Large intestine (tissue), 3 donors: ENCODE measurements around the gene DYSF. TPM values are rescaled to one million over a fixed set of nuclear protein-coding genes. Genes with fewer than 3 reads are reported as not detected.

Source experiments
- DNase-seq, 2 donors: peaks; one replicate each; pipeline versions ENCODE4 v3.0.0 to v3.0.0-alpha.2; 2013
- H3K27ac ChIP-seq: one replicate; pipeline ENCODE4 v1.5.1; 2013; ENCODE audit warnings: low read length
- H3K27me3 ChIP-seq: 2 replicates; pipeline ENCODE4 v1.6.1; 2013; ENCODE audit warnings: low read length; ENCODE audit not compliant: control insufficient read depth, insufficient read depth
- H3K36me3 ChIP-seq: 2 replicates; pipeline ENCODE4 v1.6.1; 2013; ENCODE audit warnings: low read length; ENCODE audit not compliant: control insufficient read depth, insufficient read depth
- H3K4me1 ChIP-seq: one replicate; pipeline ENCODE4 v1.6.1; 2013; ENCODE audit warnings: low read length; ENCODE audit not compliant: control insufficient read depth, insufficient read depth
- H3K4me3 ChIP-seq: one replicate; pipeline ENCODE4 v1.5.1; 2013; ENCODE audit warnings: low read length
- H3K9me3 ChIP-seq: one replicate; pipeline ENCODE4 v1.6.1; 2013; ENCODE audit warnings: mild to moderate bottlenecking, low read depth, low read length, moderate library complexity; ENCODE audit not compliant: control insufficient read depth
- WGBS: methylation state at CpG from one replicate; pipeline ENCODE4 v1.1.5; 2013; ENCODE audit warnings: low lambda C conversion rate; ENCODE audit not compliant: insufficient coverage; 5-methylcytosine and 5-hydroxymethylcytosine counted together
- polyA plus RNA-seq: library from polyadenylated mRNA; unstranded; fragments of 120-200 nt; gene quantifications from one replicate; pipeline ENCODE4 v1.2.1, GENCODE V29; 2013

DYSF gene
- polyA plus RNA-seq, 1 donor: 6.3 TPM

DNA sequence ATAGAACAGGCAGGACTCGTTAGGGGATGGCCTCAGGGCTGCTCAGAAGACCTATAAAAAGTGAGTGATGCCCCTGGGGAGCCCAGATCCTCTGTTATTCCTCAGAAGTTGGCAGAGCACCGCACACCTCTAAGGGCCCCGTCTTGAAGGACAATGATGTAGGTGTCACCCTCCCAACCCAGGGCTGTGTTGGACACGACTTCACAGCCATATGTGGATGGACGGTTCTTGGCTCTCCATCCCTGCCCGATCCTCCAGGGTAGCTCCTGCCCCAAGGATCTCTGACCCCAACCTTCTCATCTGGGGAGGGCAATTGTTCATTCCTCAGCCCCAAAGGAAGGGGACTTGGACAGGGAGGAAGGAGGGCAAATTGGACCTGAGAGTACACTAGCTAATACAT lies 246.1 kb downstream of the DYSF start:
- whole genome bisulfite sequencing: 60% methylated on average over 1 of the region's 6 CpGs

GRCh38 chr2:71700041-71700657 lies 246.8 kb downstream of the DYSF start:
- Histone ChIP-seq H3K27ac (no peak overlapping the region), H3K36me3 (no peaks in the 10 kb centered on the region), H3K27me3 (no peaks in the 10 kb centered on the region), H3K4me1 (no peaks in the 10 kb centered on the region), H3K4me3 (no peak overlapping the region), H3K9me3 (no peaks in the 10 kb centered on the region)
- no peak for DNase-seq
- WGBS: no CpG with 5 or more reads among the region's 11 CpGs

More for the DNA sequence above, 246.1 kb downstream of the DYSF start:
- Histone ChIP-seq H3K4me1 (no peaks in the 10 kb centered on the region), H3K36me3 (no peaks in the 10 kb centered on the region), H3K27me3 (no peaks in the 10 kb centered on the region), H3K27ac (no peak overlapping the region), H3K4me3 (no peak overlapping the region), H3K9me3 (no peaks in the 10 kb centered on the region)
- no peak for DNase-seq

DNA sequence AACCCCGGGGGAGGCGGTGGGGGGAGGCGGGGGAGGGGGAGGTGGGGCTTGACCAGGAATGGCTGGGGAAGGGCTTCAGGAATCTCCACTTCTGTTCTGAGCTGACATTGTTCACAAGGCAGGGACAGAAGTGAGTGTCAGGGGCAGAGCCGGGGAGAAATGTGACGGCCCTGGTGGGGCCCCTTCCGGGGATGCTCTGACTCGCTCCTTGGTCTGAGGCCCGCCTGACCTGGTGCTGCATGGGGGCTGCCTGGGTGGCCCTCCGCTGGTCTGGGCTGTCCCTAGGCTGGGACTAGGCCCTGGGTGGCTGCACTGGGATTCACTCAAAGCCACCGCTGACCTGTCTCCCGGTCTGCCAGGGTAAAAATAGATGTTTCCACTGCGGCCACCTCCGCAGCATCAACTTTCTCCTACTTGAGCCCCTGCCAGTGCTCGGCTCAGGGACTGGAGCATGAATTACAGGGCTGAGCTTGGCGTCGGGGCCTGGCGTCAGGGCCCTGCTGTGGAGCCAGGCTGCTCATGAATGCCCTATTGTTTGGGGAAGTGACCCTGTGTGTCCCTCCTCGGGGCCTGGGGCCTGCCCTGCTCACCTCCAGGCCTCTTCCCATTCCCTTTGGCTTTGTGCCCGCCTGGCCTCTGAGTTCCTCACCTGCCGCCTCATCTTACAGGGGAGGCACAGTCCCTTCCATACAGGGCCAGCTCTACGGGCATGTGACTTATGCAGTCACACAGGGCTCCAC lies 247.5 kb downstream of the DYSF start:
- no peaks in the 10 kb centered on the region for H3K27me3 ChIP-seq
- H3K27ac ChIP-seq: no peak overlapping the region
- DNase-seq: no peak
- H3K4me3 ChIP-seq: no peak overlapping the region
- no peaks in the 10 kb centered on the region for H3K9me3 ChIP-seq
- no peaks in the 10 kb centered on the region for H3K4me1 ChIP-seq
- WGBS: no CpG with 5 or more reads among the region's 21 CpGs
- no peaks in the 10 kb centered on the region for H3K36me3 ChIP-seq

DNA sequence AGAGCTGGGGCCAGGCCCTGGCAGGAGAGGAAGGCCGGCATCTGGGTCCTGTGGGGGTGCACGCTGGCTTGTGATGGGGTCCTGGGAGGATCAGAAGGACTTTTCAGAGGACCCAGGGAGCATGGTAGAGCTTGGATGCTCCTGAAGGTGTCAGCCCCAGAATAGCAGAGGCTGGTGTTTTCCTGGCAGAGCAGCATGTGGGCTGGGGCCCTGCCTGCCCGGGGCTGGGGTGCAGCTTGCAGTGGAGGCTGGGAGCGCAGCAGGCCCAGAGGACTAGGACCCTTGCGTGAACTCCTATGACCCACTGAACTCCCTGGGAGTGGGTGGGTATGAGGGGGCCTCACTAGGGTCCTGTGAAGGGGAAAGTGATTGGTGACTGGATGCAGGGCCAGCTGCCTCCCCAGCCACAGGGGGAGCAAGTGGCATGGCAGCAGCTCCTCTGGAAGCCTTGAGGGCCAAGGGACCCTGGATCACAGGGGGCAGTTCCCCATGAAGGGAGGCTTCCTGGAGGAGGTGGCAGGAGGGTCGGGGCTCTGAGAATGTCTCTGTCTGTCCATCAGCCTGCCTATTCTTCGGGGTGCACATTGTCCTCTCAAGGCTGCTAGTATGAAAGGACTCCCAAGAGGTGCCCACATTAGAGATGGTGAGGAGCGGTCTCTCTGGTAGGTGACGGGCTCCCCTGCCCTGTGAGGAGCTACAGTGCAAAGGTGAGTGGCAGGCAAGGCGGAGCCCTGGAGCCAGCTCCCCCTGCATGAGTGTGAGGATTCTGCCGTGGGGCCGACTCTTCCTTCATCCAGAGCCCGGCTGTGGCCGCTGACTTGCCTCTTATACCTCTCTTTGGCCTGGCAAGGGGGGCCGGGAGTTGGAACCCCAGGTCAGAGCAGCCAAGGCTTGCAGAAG lies 249.0 kb downstream of the DYSF start:
- H3K4me3 ChIP-seq: no peak overlapping the region
- H3K27me3 ChIP-seq: no peaks in the 10 kb centered on the region
- H3K27ac ChIP-seq: no peak overlapping the region
- no peak for DNase-seq
- no peaks in the 10 kb centered on the region for H3K4me1 ChIP-seq
- no peaks in the 10 kb centered on the region for H3K36me3 ChIP-seq
- no CpG with 5 or more reads among the region's 15 CpGs for WGBS
- no peaks in the 10 kb centered on the region for H3K9me3 ChIP-seq

- DNase-seq: no peak
- no peaks in the 10 kb centered on the region for H3K36me3 ChIP-seq
- H3K9me3 ChIP-seq: no peaks in the 10 kb centered on the region
- no peak overlapping the region for H3K27ac ChIP-seq
- WGBS: no CpG with 5 or more reads among the region's 13 CpGs
- H3K27me3 ChIP-seq: no peaks in the 10 kb centered on the region
- no peak overlapping the region for H3K4me3 ChIP-seq
- H3K4me1 ChIP-seq: no peaks in the 10 kb centered on the region
Measured at GRCh38 chr2:71702971-71703898, 249.9 kb downstream of the DYSF start.

- Histone ChIP-seq H3K4me3 (no peak overlapping the region), H3K36me3 (no peaks in the 10 kb centered on the region), H3K27ac (no peak overlapping the region), H3K4me1 (no peaks in the 10 kb centered on the region), H3K27me3 (no peaks in the 10 kb centered on the region), H3K9me3 (no peaks in the 10 kb centered on the region)
- WGBS: no CpG with 5 or more reads among the region's 9 CpGs
- DNase-seq: no peak
Measured at GRCh38 chr2:71704131-71704561, 250.8 kb downstream of the DYSF start.

DNA sequence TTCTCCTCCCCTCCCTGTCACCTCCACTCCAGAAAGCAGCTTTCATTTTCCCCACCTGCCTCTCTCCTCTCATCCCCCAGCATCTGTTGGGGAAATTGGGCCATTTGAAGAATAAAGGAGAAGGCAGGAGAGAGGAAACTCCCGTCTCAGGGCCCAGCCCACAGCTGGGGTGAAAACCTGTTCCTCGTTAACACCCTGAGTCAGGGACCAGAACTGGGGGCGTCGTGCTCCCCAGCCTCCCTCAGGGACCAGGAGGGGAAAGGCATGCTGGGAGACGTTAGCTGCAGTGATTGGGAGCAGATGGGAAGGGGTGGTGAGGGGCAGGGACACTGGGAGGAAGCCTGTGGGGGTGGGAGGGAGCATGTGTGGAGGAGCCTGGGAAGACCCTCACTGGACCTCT lies 251.3 kb downstream of the DYSF start:
- Histone ChIP-seq H3K4me3 (no peak overlapping the region), H3K4me1 (no peaks in the 10 kb centered on the region), H3K9me3 (no peaks in the 10 kb centered on the region), H3K27me3 (no peaks in the 10 kb centered on the region), H3K36me3 (no peaks in the 10 kb centered on the region), H3K27ac (no peak overlapping the region)
- no CpG with 5 or more reads among the region's 5 CpGs for WGBS
- no peak for DNase-seq

DNA sequence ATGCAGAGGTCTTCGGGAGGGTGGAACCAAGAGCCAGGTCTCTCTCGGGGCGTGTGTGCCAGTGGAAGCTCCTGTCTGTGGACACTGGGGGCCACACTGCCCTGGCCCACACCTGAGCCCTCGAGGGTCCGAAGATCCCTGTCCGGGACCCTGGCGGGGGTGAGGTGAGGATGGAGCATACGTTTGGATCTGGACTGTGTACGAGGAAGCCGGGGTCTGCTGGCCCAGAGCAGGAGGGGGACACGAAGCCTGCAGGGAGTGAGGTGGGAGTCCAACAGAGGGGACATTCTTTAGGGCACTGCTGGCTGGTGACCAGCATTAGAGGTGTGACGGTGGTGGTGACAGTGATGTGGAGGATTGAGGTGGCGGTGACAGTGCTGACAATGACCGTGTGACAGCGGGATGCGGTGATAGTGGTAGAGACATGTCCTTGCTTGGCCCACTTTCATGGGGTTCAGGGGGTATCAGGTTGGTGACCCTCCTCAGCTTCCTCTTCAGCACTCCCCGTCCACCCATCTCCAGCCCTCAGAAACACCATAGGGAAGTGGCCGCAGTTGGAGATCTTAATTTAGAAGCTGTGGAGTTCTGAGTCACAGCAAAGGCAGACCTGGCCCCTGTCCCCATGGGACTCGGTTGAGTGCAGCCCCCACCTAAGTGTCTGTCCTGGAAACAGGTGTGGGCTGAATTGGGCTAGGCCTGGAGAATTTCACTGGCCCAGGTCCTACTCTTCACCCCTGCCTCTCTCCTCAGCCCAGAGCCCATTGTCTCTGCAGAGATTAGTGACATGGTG lies 252.0 kb downstream of the DYSF start:
- Histone ChIP-seq H3K27me3 (no peaks in the 10 kb centered on the region), H3K9me3 (no peaks in the 10 kb centered on the region), H3K4me3 (no peak overlapping the region), H3K27ac (no peak overlapping the region), H3K36me3 (no peaks in the 10 kb centered on the region), H3K4me1 (no peaks in the 10 kb centered on the region)
- WGBS: no CpG with 5 or more reads among the region's 19 CpGs
- no peak for DNase-seq

- DNase-seq: no peak
- H3K27me3 ChIP-seq: no peaks in the 10 kb centered on the region
- no CpG with 5 or more reads among the region's 4 CpGs for whole genome bisulfite sequencing
Measured at GRCh38 chr2:71706121-71706520, 252.8 kb downstream of the DYSF start.

More at GRCh38 chr2:71706121-71706520, 252.8 kb downstream of the DYSF start:
- Histone ChIP-seq H3K36me3 (no peaks in the 10 kb centered on the region), H3K27ac (no peak overlapping the region), H3K9me3 (no peaks in the 10 kb centered on the region), H3K4me1 (peaks cover 1% of the 10 kb centered on the region), H3K4me3 (no peak overlapping the region)
